ENCODE results near the gene CCDC154. TPM values are rescaled to one million over a fixed set of nuclear protein-coding genes. Genes with fewer than 3 reads are reported as not detected.

The CCDC154 gene
- total RNA-seq, 4 donors from 2014 or later, result 0.34 to 3.5 (median 0.39) TPM; not detected in 1

GRCh38 chr16:1432388-1433262 is 11.7 kb downstream of the CCDC154 start:
- Histone ChIP-seq H3K36me3 (no peaks in the 10 kb centered on the region), H3K9me3 (no peaks in the 10 kb centered on the region), H3K27me3 (no peaks in the 10 kb centered on the region), H3K4me3 (no peak overlapping the region), H3K4me1 (peaks cover 11% of the 10 kb centered on the region), H3K27ac (no peak overlapping the region)
- TF ChIP-seq POLR2A (IDR thresholded peaks at IDR 0.05), result no peak
- TF ChIP-seq POLR2AphosphoS5 (IDR thresholded peaks at IDR 0.05), result no peak
- TF ChIP-seq, protein P1, sequence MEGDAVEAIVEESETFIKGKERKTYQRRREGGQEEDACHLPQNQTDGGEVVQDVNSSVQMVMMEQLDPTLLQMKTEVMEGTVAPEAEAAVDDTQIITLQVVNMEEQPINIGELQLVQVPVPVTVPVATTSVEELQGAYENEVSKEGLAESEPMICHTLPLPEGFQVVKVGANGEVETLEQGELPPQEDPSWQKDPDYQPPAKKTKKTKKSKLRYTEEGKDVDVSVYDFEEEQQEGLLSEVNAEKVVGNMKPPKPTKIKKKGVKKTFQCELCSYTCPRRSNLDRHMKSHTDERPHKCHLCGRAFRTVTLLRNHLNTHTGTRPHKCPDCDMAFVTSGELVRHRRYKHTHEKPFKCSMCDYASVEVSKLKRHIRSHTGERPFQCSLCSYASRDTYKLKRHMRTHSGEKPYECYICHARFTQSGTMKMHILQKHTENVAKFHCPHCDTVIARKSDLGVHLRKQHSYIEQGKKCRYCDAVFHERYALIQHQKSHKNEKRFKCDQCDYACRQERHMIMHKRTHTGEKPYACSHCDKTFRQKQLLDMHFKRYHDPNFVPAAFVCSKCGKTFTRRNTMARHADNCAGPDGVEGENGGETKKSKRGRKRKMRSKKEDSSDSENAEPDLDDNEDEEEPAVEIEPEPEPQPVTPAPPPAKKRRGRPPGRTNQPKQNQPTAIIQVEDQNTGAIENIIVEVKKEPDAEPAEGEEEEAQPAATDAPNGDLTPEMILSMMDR (IDR thresholded peaks at IDR 0.05), result no peak
- TF ChIP-seq EP300 (IDR thresholded peaks at IDR 0.05), result no peak
- 87% methylated on average over 34 of the region's 63 CpGs for WGBS
- DNase-seq (ENCODE audit: low spot score in 2 of 2), result no peak

- TF ChIP-seq POLR2AphosphoS5 (IDR thresholded peaks at IDR 0.05), result no peak
- TF ChIP-seq, protein P1 (IDR thresholded peaks at IDR 0.05), result no peak
- TF ChIP-seq POLR2A (IDR thresholded peaks at IDR 0.05), result no peak
- no peak overlapping the region for H3K27ac ChIP-seq
- no peaks in the 10 kb centered on the region for H3K27me3 ChIP-seq
- H3K36me3 ChIP-seq, result no peaks in the 10 kb centered on the region
- H3K4me3 ChIP-seq, result no peak overlapping the region
- H3K9me3 ChIP-seq, result no peaks in the 10 kb centered on the region
- no peak for DNase-seq (ENCODE audit: low spot score in 2 of 2)
- WGBS, result 74% methylated on average over 9 of the region's 20 CpGs
- peaks cover 11% of the 10 kb centered on the region for H3K4me1 ChIP-seq
These were observed 12.7 kb downstream of the CCDC154 start for GRCh38 chr16:1431497-1432270.

DNA sequence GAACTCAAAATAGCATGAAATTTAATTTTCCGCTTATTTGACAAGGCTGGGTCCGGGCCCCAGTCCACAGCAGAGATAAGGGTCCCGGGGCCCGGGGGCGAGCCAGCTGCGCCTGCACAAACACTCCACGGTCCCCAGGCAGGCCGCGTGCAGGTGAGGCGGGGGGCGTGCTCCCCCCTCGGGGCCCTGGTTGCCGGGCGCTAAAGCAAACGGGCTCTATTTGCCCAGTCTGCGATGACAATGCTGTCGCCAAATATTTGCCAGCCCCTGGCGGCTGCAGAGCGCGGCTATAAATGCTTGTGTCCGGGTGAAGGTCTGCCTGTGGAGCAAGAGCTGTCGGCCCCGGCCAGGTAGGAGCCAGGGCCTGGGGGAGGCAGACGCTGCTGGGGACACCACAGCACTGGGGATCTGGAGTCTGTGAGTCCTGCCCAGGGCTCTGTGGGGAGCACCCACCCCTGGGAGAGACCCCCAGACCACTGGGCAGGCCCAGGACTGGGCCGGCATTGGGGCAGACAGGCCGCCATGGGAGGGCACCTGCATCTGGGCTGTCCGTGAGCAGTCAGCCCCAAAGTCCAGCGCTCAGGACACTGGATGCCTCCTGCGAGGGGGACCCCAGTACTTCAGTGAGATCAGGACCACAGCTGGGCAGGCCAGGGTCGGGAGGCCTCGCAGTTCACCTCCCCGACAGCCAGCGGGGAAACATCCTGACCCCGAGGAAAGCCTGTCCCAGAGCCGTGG is 13.4 kb downstream of the CCDC154 start, which contains the start of gene PERCC1:
PERCC1 (plus strand) TSS at position 320 of the 738 bp plus-strand sequence. CDS start 1,516 bp downstream, outside the sequence.
- Histone ChIP-seq H3K36me3 (no peaks in the 10 kb centered on the region), H3K4me1 (peaks cover 11% of the 10 kb centered on the region), H3K4me3 (no peak within 1 kb of the TSS), H3K27ac (no peak within 1 kb of the TSS), H3K27me3 (no peaks in the 10 kb centered on the region), H3K9me3 (no peaks in the 10 kb centered on the region)
- WGBS, result 80% methylated on average over 5 of the region's 35 CpGs
- TF ChIP-seq POLR2A (IDR thresholded peaks at IDR 0.05), result no peak
- no peak for TF ChIP-seq EP300 (IDR thresholded peaks at IDR 0.05)
- TF ChIP-seq, protein P1 (IDR thresholded peaks at IDR 0.05), result no peak
- no peak for TF ChIP-seq POLR2AphosphoS5 (IDR thresholded peaks at IDR 0.05)
- DNase-seq (ENCODE audit: low spot score in 2 of 2), result no peak

DNA sequence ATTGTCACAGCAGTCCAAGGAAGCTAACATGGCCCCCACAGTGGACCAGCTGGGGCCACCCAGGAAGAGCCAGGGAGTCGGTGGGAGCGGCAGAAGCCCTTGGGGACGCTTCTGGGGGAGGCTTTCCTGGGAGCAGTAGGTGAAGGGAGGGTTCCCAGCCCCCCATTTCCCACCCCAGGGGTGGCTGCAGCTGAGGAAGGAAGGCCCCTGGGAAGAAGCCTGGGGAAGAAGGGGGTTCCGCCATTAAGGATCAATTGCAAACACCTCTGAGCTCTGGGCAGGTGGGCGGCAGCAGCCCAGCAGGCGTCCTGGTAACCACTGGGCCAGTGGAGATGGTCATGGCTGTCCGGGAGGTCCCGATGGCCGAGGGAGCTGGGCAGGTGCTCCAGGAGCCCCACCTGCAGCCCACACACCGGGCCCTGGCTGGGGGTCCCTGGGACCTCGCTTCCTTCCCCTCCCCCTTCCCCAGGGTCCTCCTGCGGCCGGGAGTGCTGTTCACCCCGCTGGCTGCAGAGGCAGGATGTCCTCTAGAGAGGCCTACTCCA is 14.1 kb downstream of the CCDC154 start:
- Histone ChIP-seq H3K9me3 (no peaks in the 10 kb centered on the region), H3K27ac (no peak overlapping the region), H3K4me3 (no peak overlapping the region), H3K4me1 (peaks cover 11% of the 10 kb centered on the region), H3K36me3 (no peaks in the 10 kb centered on the region), H3K27me3 (no peaks in the 10 kb centered on the region)
- DNase-seq (ENCODE audit: low spot score in 2 of 2), result no peak
- WGBS, result 74% methylated on average over 3 of the region's 14 CpGs
- no peak for TF ChIP-seq EP300 (IDR thresholded peaks at IDR 0.05)

DNA sequence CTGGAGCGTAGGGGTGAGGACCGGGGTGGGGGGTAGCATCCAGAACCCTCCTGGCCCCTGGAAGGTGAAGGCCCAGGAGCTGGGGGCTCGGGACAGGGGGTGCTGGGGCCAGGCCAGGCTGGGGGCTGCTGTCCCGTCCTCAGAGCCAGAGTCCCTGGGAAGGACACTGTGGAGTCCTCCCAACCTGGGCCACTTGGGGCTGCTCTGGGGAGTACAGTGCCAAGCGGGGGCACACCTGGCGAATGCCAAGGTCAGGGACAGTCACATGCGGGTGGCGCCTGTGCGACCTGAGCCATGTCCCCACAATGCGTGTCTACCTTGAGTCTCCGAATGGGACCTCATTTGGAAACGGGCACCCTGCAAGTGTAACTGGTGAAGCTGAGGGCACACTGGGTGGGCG is 14.7 kb downstream of the CCDC154 start:
- 97% methylated on average over 10 of the region's 13 CpGs for WGBS
- no peak for DNase-seq (ENCODE audit: low spot score in 2 of 2)
- Histone ChIP-seq H3K36me3 (no peaks in the 10 kb centered on the region), H3K4me1 (peaks cover 11% of the 10 kb centered on the region), H3K4me3 (no peak overlapping the region), H3K27me3 (no peaks in the 10 kb centered on the region), H3K9me3 (no peaks in the 10 kb centered on the region), H3K27ac (no peak overlapping the region)
- TF ChIP-seq, protein P1 (IDR thresholded peaks at IDR 0.05), result no peak
- TF ChIP-seq POLR2AphosphoS5 (IDR thresholded peaks at IDR 0.05) (no peak), EP300 (IDR thresholded peaks at IDR 0.05) (no peak), POLR2A (IDR thresholded peaks at IDR 0.05) (no peak)

Data from suprapubic skin (tissue), 4 donors.